Mucosa of rectum (tissue), 2 donors: ENCODE measurements around the gene CD82.

Source experiments
- H3K27ac ChIP-seq, 2 donors: one replicate each; pipeline ENCODE4 v1.7.0; 2013; ENCODE audit warnings: inconsistent platforms in 2 of 2, low read depth in 2 of 2, low read length in 2 of 2
- H3K27me3 ChIP-seq, 2 donors: one replicate each; pipeline ENCODE4 v1.7.0; 2013; ENCODE audit warnings: low read length in 2 of 2; ENCODE audit not compliant: control insufficient read depth in 2 of 2, insufficient read depth in 2 of 2
- H3K36me3 ChIP-seq, 2 donors: one replicate each; pipeline ENCODE4 v1.7.0; 2013; ENCODE audit warnings: low read length in 2 of 2; ENCODE audit not compliant: control insufficient read depth in 2 of 2, insufficient read depth in 2 of 2
- H3K4me1 ChIP-seq, 2 donors: one replicate each; pipeline ENCODE4 v1.7.0; 2013; ENCODE audit warnings: low read length in 2 of 2, mild to moderate bottlenecking in 1 of 2; ENCODE audit not compliant: control insufficient read depth in 2 of 2, insufficient read depth in 2 of 2
- H3K4me3 ChIP-seq, 2 donors: one replicate each; pipeline ENCODE4 v1.7.0; 2013; ENCODE audit warnings: low read length in 2 of 2
- H3K9ac ChIP-seq, 2 donors: one replicate each; pipeline ENCODE4 v1.7.0; 2013; ENCODE audit warnings: low read length in 2 of 2, low read depth in 1 of 2, mild to moderate bottlenecking in 1 of 2
- H3K9me3 ChIP-seq, 2 donors: one replicate each; pipeline ENCODE4 v1.7.0; 2013; ENCODE audit warnings: low read length in 2 of 2; ENCODE audit not compliant: control insufficient read depth in 2 of 2
- donor health status: healthy.
- donor health status: Normal muscosa, but diverticular disease.

CD82 gene

DNA sequence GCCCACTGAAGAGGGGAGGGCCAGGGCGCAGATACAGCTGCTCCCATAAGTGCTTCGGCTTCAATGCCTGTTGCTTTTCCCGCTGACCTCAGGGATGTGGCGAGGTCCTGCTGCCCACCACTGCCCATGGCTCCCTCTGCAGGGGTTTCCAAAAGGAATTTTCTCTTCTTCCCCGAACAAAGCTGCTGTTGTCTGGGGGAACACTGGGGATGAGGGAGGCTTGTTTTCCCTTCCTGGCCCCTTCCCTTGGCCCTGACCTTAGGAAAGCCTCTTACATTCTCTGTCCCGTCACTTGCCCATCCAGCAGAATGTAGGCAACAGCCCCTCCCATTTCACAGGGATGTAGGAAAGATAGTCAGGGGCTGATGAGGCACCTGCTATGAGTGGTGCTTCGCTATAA lies 34.8 kb downstream of the CD82 start:
- H3K9ac ChIP-seq: no peak overlapping the region
- no peak overlapping the region for H3K27ac ChIP-seq
- no peaks in the 10 kb centered on the region for H3K9me3 ChIP-seq
- H3K36me3 ChIP-seq: peaks cover 0 to 4% of the 10 kb centered on the region in 2 donors
- H3K4me1 ChIP-seq: peaks cover 22 to 29% of the 10 kb centered on the region in 2 donors
- H3K27me3 ChIP-seq: no peaks in the 10 kb centered on the region
- H3K4me3 ChIP-seq: no peak overlapping the region

DNA sequence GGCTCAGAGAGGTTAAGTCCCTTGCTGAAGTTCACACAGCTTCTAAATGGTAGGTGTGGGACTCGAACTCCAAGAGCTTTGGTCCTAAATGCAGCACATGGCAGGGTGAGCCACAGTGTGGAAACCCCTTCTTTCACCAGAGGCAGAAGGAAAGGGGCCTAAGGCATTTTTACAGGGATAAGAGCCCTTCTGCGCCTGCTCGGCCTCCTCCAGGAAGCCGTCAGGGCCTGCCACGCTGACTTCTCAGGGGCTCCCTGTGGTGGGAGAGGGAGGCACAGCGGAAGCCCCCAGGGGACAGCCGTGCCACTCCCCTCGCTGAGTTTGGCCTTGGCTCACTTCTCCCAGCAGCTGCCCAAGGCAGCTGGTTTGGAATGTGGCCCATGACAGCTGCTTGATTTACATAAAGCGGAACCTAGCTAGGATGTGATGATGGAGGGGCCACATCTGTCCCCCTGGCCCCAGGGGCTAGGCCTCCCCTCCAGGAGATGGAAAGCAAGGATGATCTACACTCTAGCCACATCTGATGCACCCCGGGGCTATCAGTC lies 35.4 kb downstream of the CD82 start:
- H3K36me3 ChIP-seq: peaks cover 0 to 4% of the 10 kb centered on the region in 2 donors
- no peak overlapping the region for H3K4me3 ChIP-seq
- H3K27me3 ChIP-seq: no peaks in the 10 kb centered on the region
- no peak overlapping the region for H3K9ac ChIP-seq
- H3K27ac ChIP-seq: no peak overlapping the region
- no peaks in the 10 kb centered on the region for H3K9me3 ChIP-seq
- peaks cover 22 to 27% of the 10 kb centered on the region in 2 donors for H3K4me1 ChIP-seq

DNA sequence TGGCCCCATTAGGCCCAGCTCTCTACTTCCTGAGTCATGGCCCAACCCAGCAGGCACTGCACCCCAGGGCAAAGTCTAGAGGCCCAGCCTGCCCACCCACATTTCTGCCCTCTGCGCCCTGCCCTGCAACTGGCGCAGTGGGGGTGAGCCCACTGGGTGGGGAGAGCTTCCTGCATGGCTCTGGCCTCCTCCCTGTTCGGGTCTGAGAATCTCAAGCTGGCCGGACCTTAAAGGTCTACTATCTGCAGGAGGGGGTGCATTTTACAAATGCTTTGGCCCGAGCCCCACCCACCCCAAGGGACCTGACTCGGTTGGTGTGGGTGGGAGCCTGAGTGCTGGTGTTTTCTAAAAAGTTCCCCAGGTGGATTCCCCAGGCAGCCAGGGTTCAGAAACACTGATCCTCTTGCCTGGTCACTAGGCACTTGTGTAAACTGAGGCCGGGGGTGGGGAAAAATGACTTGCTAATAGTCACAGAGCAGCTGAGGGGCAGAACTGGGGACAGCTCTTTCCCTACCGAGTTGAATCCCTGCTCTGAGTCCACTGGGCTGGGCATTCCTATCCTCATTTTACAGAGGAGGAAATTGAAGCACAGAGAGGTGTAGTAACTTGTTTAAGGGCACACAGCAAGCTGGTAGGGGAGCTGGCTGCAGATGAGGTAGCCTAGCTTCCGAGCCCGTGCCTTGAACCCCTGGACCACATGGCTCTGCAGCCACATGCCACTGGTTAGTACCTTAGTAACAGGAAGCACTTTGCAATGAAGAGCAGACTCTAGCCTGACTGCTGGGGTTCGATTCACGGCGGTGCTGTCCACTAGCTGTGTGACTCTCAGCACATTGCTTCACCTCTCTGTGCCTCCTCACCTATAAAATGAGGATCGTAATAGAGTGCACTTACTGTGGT lies 36.3 kb downstream of the CD82 start:
- H3K27ac ChIP-seq: no peak overlapping the region
- H3K9ac ChIP-seq: no peak overlapping the region
- no peaks in the 10 kb centered on the region for H3K9me3 ChIP-seq
- peaks cover 15 to 19% of the 10 kb centered on the region in 2 donors for H3K4me1 ChIP-seq
- H3K36me3 ChIP-seq: peaks cover 0 to 8% of the 10 kb centered on the region in 2 donors
- H3K27me3 ChIP-seq: no peaks in the 10 kb centered on the region
- H3K4me3 ChIP-seq: no peak overlapping the region

DNA sequence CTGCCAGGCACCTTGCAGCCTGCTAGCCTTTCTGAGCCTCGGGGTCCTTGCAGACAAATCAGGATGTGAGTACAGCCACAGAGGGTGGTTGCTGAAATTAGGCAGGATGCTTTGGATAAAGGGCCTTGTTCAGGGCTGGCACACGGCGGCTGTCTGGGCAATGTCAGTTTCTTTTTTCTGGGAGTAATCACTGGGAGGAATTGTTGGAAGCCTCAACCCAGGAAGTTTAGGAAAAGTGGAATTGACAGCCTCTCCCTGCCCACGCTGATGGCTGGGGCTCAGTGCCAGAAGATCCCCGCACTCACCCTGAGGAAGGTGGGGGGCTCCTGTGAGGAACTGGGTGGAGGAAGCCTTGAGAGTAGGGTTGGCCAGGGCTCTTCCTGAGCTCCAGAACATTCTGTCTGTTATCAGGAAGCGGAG lies 37.4 kb downstream of the CD82 start:
- Histone ChIP-seq H3K9ac (no peak overlapping the region), H3K4me1 (peaks cover 11 to 14% of the 10 kb centered on the region in 2 donors), H3K4me3 (no peak overlapping the region), H3K9me3 (no peaks in the 10 kb centered on the region), H3K36me3 (peaks cover 0 to 10% of the 10 kb centered on the region in 2 donors), H3K27ac (no peak overlapping the region), H3K27me3 (no peaks in the 10 kb centered on the region)

DNA sequence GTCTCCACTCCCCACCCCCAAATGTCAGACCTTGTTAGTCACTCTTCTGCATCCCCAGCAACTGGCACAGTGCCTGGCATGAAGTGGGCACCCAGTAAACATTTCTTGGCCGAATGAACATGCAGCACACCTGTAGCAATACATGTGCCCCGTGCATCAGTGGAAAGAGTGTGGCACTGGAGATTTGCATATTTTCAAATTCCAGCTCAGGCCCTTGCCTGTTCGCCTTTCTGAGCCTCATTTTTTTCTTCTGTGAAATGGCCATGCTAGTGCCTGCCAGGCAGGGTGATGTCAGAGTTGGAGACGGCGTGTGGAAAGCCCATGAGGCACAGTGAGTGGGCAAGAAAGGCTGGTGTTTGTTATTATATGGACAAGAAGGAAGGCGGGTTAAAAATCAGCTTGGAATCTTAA lies 38.7 kb downstream of the CD82 start:
- Histone ChIP-seq H3K27ac (no peak overlapping the region), H3K9ac (no peak overlapping the region), H3K9me3 (no peaks in the 10 kb centered on the region), H3K36me3 (peaks cover 0 to 10% of the 10 kb centered on the region in 2 donors), H3K27me3 (no peaks in the 10 kb centered on the region), H3K4me3 (no peak overlapping the region), H3K4me1 (peaks cover 11 to 17% of the 10 kb centered on the region in 2 donors)

DNA sequence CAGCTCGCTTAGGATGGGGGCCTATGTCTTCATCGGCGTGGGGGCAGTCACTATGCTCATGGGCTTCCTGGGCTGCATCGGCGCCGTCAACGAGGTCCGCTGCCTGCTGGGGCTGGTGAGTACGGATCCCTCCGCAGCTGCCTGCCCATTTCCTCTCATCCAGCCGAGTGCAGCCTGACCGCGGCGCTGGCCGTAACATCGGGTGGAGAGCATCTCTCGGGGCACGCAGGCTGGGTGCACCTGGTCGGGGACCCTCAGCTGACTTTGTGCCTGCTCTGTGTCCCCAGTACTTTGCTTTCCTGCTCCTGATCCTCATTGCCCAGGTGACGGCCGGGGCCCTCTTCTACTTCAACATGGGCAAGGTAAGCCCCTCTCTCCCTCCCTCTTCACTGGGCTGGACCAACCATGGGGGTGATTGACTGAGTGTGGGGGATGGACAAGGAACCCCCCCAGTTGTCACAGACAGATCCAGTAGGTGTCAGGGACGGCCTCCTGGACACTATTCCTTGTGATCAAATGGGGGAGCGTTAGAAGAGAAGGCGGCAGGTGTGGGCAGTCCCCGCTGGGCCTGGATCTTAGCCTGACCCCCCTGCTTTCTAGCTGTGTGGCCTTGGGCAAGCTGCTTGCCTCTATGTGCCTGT lies 39.7 kb downstream of the CD82 start:
- Histone ChIP-seq H3K9me3 (no peaks in the 10 kb centered on the region), H3K4me1 (peaks cover 13 to 20% of the 10 kb centered on the region in 2 donors), H3K9ac (no peak overlapping the region), H3K4me3 (no peak overlapping the region), H3K27me3 (no peaks in the 10 kb centered on the region), H3K27ac (no peak overlapping the region), H3K36me3 (peaks cover 0 to 10% of the 10 kb centered on the region in 2 donors)

DNA sequence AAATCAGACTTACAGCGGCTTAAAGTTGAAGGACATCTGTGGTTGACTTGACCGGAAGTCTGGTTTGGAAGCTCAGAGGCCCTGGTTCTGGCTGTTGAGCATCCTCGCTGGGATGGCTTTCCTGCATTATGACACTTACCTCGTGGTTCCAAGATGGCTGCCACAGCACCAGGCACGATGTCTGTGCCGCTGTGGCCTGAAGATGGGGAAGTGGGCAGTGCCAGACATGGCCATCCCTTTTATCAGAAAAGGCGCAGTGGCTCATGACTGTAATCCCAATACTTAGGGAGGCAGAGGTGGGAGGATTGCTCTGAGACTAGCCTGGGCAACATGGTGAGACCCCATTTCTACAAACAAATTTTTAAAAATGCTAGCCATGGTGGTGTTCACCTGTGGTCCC lies 40.5 kb downstream of the CD82 start:
- Histone ChIP-seq H3K9ac (no peak overlapping the region), H3K36me3 (peaks cover 0 to 10% of the 10 kb centered on the region in 2 donors), H3K4me3 (no peak overlapping the region), H3K9me3 (no peaks in the 10 kb centered on the region), H3K27ac (no peak overlapping the region), H3K4me1 (peaks cover 12 to 18% of the 10 kb centered on the region in 2 donors), H3K27me3 (no peaks in the 10 kb centered on the region)

DNA sequence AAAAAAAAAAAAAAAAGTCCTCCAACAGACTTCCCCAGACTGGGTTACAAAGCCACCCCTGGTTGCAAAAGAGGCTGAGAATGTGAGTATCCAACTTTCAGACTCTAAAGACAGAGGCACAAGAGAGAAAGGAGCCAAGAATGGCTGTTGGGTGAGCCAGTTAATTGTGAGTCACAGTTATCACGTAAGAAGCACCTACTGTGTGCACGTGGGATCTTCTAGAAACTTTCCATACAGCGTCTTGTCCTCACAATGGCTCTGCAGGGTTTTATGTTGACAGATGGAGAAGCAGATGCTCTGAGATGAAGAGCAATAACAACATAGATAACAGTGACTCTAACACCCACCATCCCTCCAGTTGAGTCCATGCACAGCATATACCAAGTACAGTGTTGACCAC lies 41.0 kb downstream of the CD82 start:
- H3K27me3 ChIP-seq: no peaks in the 10 kb centered on the region
- no peak overlapping the region for H3K9ac ChIP-seq
- peaks cover 7 to 13% of the 10 kb centered on the region in 2 donors for H3K4me1 ChIP-seq
- H3K27ac ChIP-seq: no peak overlapping the region
- peaks cover 0 to 10% of the 10 kb centered on the region in 2 donors for H3K36me3 ChIP-seq
- no peak overlapping the region for H3K4me3 ChIP-seq
- no peaks in the 10 kb centered on the region for H3K9me3 ChIP-seq

DNA sequence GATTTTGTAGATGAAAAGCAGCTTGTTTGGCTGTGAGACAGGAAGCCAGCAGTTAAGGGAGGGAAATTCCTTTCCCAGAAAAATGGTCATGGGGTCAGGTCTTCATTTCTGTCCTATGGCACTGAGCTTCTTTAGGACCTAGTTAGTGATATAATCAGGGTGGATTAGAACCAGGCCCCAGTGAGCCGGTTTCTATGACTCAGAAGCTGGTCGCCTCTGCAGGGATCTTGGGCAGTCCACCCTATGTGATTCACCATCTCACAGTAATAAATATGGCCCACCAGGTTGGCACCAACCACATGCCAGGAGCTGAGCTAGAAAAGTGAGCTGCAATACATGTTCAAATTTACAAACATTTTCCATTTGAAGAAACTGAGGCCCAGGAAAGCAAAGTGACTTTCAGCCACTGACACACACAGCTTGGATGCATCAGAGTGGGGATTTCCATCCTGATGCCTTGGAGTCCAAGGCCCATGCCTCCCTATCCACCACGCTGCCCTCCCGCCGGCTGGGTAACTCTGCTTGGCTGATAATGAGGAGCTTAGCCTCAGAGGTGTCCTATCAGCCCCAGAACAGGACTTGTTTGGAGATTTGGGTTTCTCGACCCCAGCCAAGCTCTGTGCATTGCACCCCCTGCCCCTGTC lies 42.0 kb downstream of the CD82 start:
- Histone ChIP-seq H3K27ac (no peak overlapping the region), H3K9ac (no peak overlapping the region), H3K4me1 (peaks cover 2 to 6% of the 10 kb centered on the region in 2 donors), H3K36me3 (peaks cover 0 to 10% of the 10 kb centered on the region in 2 donors), H3K4me3 (no peak overlapping the region), H3K27me3 (no peaks in the 10 kb centered on the region), H3K9me3 (no peaks in the 10 kb centered on the region)
